Iris pigment epithelial cell (primary cell): ENCODE measurements around the gene PCCA.
"Not testable (repeated sequence)": the region's sequence is repeated elsewhere in the genome, so short reads cannot be mapped to it uniquely, and the experiment has no call there.

ENCODE experiments used
- DNase-seq: peaks from one replicate; pipeline ENCODE4 v3.0.0-alpha.2; 2011; ENCODE audit warnings: low read depth

Gene PCCA

DNA sequence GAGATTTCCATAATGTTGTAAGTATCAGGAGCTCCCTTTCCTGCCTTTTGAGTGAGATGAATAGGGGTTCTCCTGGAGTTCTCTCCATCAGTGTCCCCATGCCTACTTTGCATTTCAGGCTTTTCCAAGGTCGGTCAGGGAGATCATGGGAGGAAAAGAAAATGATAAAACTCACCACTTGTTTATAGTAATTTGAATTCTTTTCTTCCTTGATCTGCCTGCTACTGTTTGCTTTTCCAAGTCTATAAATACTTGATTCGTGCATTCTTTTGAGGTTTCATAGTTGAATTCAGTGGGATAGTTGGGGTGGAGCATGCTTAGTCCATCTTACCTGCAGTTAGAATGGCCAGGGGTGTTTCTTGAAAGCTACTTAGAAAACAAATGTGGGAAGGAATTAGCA is 51.5 kb downstream of the PCCA start:
- DNase-seq, result no peak

DNA sequence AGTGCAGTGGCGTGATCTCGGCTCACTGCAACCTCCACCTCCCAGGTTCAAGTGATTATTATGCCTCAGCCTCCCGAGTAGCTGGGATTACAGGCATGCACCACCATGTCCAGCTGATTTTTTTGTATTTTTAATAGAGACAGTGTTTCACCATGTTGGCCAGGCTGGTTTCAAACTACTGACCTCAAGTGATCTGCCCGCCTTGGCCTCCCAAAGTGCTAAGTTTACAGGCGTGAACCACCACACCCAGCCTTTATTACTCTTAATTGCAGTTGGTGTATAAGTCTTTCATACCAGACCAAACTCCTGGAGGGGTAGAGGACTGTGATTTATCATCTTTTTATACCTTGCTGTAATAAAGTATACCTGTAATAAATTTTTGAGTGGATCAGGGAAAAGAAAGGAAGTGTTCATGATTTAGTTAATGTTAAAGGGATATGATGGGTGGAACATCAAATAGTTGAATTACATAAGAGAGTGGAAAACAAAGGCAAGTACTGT is 52.6 kb downstream of the PCCA start:
- DNase-seq, result not testable (repeated sequence)

DNA sequence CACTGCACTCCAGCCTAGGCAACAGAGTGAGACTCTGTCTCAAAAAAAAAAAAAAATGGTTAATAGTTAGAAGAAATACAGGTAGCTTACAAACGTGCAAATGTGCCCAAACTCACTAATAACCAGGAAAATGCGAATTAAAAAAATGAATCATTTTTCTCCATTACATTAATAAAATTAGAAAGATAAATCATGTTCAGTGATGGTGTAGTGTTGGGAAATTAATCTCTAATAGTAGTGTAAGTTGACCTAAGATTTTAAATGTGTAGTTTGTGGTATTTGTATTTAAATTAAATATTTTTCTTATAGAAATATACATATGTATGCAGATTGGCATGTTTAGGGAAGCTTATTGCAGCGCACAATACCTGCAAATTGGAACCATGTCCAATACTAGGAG is 57.6 kb downstream of the PCCA start:
- no peak for DNase-seq

DNA sequence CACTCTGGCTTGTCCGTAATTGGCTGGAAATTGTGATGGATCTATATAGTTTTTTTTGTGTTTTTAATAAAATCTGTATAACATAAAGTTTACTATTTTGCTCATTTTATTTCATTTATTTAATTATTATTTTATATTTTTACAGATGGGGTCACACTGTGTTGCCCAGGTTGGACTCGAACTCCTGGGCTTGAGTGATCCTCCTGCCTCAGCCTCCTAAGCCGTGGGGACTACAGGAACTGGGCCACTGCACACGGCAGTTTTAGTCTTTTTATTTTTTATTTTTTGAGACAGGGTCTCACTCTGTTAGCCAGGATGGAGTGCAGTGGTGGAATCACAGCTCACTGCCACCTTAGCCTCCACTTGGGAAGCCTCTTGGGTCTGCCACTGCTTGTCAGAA is 58.9 kb downstream of the PCCA start:
- DNase-seq, result no peak

DNA sequence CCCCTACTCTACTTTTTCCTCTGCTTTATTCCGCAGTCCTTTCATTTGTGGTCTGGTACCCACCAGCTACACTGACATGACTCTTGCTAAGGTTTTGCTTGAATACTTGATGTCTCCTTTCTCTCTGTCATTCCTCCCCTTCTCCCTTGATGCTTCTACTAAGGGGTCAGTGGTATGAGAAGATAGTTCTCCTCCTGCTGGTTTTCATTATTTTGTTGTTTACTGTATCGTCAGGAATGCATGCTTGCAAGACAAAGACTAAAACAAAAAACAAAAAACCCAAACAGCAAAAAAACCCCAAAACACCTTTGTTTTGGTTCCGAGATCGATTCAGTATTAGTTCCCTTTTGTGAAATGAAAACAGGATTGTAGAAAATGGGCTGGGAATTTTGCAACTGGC is 59.5 kb downstream of the PCCA start:
- no peak for DNase-seq

DNA sequence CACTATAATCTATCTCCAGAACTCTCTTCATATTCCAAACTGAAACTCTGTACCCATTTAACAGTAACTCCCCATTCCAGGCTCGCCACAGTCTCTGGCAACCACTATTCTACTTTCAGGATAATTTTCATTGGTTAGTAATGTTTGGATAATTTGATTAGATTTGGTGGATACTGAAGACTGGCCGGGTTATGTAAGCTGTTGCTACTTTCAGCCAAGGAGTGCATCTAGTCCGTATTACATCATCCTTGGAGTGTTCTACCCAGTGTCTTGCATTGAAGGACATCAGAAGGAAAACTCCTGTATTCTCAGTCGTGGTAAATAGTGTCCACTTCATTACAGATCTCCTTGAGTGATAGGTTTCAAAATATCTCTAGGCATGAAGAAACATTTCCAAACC is 60.5 kb downstream of the PCCA start:
- peak; percentile 38 for DNase-seq

DNA sequence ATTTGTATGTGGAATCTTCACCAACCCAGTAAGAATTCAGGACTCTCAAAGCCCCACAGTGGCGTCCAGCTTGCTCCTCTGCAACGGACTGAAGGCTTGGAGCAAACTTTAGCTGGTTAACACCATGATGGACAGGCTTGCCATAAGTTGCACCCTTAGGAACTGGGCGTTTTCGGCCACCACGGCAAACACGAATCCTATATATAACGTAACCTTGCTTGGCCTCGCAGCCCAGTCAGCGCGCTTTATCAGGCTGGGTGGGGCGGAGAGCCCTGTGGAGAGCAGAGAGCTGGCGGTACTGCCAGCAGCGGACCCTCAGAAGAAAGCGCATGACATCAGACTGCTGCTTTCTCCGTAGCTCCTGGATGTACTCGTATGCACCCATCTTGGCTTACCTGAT is 61.8 kb downstream of the PCCA start:
- DNase-seq, result not testable (repeated sequence)

DNA sequence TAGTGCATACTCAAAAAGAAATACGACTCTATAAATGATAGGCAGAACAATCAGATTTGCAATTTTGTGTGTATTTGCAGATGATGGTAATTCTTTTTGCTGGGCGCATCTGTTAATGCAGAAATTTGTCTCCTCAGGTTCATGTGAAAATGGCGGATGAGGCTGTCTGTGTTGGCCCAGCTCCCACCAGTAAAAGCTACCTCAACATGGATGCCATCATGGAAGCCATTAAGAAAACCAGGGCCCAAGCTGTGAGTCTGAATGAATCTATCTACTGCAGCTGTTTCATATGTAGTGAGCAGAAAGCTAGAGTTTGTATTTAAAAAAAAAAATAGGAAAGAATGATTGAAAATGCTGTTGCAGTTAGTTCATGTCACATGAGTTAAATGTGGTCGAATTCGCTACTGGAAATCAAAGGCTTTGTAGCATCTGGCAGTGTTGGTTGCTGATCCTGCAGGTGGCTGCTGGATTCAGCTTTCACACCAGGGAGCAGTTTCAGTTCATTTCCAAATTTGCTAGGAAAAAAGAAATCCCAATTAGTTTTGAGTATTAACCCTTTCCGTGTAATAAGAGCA is 66.0 kb downstream of the PCCA start:
- DNase-seq, result no peak

DNA sequence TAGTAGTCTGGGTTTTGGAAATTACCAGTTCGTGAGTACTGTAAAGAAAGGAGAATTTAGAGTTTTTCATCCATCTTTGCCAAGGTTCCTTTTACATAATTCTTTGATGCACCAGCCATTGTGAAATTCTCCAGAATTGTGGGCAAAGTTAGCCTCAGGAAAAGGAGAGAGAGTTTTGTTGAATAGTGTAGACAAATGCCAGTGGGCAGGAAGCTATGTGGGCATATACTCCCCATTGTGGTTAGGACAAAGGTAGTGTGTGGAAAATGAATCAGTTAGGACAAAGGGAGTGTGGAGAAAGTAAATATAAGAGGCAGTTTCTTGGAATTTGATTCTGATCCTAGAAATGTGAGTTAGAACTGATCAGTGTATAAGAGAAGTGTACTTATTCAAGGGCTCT is 67.9 kb downstream of the PCCA start:
- DNase-seq, result peak; percentile 6

DNA sequence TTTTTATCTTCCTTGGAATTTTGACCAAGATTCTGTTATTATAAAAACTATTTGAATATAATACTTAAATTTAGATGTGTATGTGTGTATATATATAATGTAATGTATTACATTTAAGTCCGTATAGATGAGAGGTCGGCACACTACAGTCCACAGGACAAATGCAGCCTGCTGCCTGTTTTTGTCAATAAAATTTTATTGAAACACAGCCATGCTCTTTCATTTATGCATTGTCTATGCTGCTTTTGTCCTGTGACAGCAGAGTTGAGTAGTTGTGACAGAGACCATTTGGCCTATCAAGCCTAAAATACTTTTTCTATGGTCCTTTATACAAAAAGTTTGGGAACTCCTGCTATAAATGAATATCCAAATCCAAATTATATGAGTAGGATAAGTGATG is 69.7 kb downstream of the PCCA start:
- DNase-seq, result no peak

DNA sequence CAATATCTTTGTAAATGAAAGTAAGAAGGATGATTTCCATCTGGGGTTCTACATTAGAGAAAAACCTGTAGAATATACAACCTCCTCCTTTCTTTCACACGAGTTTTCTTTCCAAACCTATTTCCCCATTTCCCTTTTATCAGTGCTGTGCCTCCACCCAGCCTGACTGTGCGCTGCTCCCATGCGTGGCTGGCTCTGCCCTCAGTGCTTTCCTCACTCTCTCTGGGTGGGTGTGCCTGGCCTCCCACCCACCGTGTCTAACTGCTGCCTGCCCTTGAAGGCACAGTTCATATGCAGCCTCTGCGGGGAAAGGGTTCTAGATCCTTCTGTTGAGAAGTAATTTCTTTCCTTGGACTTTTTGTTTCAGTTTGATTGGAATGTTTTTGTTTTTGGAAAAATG is 70.7 kb downstream of the PCCA start:
- no peak for DNase-seq

DNA sequence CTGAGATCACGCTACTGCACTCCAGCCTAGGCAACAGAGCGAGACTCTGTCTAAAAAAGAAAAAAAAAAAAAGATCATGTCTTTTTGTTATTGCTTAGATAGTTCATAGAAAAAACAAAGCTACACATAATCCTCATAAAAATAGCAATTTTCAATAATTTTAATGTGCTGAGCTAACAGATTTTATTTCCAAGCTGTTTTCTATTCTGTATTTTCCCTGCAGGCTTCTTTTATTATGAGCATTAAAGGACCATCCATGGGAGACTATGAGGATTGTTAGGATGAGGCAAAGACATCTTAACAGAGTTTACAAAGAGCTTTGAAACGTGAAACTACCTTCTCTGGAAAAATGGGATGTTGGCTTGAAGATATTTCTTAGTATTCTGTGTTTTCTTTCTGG is 71.6 kb downstream of the PCCA start:
- no peak for DNase-seq

DNA sequence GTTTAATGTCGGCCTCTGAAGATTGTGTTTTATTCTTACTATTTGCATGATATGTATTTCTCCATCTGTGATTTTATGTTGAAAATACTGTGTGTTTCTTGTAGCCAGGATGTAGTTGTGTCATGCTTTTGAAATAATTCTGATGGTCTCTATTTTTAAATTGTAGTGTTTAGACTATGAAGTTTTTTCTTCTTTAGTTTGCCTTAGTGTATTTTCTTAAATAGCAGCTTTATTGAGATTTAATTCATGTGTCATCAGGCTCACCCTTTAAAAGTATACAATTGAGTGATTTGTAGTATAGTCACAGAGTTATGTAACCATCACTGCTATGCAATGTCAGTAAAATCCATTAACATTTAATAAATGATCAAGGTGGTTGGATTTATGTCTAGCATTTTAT is 74.5 kb downstream of the PCCA start:
- no peak for DNase-seq

DNA sequence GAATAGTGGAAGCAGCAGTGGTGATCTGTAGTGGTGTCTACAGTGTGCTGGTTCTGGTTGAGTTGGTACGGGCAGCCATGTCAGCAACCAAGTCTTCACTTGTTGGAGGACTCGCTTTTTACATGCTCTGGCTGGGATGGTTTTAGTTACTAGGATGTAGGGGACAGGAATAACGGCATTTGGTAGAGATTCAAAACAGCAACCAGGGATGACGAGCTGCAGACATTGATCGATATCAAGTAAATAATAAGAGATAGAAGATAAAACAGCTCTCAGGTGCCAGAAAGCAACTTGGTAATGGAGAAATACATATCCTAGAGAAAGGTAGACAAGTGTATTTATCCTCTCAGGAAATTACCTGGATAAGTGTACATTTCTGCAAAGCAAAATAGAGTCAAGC is 84.3 kb downstream of the PCCA start:
- no peak for DNase-seq

DNA sequence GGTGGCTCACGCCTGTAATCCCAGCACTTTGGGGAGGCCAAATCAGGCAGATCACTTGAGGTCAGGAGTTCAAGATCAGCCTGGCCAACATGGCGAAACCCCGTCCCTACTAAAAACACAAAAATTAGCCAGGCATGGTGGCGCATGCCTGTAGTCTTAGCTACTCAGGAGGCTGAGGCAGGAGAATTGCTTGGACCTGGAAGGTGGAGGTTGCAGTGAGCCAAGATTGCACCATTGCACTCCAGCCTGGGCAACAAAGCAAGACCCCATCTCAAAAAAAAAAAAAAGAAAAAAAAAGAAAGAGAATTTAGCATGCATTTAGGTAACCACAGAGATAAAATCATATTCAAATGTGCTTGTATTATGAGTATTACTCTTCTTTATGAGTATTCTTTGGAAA is 85.6 kb downstream of the PCCA start:
- not testable (repeated sequence) for DNase-seq

DNA sequence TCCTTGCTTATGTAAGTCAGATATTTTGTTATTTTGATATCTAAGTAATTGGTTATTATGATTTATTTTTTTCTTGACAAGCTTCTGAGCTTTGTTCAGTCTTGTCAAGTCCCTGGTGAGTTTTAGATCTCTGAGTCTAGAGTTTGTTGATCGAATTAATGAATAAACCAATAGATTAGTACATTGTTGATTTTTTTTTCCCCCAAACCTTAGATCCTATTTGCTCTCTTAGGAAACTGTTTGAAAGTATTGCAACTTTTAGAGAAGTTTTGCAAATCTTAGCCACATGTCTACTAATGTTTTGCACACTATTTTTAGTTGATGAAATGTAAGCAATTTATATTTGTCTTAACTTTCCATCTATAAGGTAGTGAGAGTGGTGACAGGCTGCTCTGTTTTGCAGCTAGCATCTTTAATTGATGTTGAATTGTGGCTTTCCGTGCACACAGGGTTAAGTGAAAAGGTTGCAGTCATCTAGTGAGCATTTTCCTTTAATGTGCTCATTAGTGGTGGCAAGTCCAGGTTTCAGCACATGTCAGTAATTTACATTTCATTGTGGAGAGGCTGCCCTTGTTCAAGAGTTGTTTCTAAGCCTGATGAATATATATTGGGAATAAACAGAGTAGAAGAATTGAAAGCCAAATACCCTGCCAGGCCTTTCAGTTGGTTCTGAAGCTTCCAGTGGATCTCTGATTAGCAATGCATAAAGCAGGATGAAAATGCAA is 86.3 kb downstream of the PCCA start:
- no peak for DNase-seq

DNA sequence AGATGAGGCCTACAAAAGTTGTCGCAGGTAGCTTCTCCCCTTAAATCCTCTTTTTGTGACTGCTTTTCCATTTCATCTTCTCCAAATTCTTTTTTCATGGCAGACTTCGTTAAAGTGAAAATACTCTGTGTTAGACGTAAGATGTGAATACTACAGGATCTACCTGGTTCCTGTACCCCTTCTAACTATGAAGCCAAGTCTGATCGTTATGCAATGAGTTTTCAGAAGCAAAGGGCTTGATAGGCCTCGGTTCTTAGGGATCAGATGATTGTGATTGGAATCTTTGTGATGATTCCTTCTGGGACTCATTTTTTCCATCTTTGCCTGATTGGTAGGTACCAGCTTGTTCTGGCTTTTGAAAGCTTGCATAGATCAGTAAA is 86.9 kb downstream of the PCCA start:
- DNase-seq, result no peak

DNA sequence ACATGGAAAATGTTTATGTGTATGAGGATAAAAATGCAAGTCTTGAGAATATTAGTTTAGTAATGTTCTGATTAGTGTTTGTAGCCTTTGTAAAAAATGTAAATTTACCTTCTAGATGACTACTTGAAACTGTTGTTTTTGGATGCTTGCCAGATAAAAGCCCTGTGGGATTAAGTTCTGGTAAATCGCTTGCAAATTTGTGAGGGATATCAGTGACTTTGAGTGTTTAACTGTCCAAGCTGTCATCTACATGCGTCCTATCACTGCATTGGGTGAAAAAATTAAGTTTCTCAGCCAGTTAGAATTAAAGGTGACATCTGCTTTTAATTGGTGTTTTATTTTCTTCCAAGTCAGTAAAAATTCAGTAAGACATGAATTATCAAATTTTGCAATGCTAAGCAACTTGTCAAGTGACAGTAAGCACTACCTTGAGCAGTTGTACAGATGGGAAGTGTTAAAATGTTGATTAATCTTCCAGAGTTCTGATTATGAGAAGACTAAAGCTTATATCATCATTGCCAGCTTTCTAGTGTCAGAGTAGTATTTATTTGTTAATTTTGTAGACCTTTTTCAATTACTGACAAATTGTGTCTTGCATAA is 88.0 kb downstream of the PCCA start:
- DNase-seq, result peak; percentile 80

DNA sequence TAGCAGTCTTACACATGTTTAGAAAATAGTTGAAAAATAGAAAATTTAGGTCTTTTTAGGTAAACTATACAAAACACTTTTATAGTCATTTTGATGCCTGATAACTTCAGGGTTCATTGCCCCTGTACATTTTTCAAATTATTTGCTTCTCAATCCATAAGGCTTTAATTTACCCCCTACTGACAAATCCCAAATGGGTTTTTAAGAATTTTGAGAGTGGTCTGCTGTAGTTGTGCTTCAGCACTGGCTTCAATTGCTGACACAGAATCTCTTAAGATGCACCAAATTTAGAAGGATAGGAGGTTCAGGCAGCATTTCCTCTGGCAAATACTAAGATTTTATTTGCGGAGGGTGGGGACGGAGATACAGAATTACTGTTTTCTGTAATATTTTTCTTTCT is 89.4 kb downstream of the PCCA start:
- DNase-seq, result no peak

DNA sequence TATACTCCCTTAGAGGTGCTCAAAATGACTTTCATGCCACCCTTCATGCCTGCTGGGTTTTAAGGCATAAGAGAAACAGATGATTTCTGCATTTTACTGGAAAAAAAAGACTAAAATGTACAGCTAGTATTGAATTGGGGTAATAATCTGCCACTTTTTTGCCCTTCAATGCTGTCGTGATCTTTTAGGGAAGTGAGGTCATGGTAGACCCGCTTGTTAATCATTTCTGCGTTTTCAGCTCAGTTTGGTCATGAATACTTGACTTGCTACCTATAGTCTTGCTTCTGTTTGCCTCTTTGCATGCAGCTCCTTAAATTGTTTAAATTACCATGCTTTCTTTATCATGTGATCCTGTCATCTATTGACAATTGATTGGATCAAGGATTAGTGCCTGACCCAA is 90.4 kb downstream of the PCCA start:
- DNase-seq, result no peak

DNA sequence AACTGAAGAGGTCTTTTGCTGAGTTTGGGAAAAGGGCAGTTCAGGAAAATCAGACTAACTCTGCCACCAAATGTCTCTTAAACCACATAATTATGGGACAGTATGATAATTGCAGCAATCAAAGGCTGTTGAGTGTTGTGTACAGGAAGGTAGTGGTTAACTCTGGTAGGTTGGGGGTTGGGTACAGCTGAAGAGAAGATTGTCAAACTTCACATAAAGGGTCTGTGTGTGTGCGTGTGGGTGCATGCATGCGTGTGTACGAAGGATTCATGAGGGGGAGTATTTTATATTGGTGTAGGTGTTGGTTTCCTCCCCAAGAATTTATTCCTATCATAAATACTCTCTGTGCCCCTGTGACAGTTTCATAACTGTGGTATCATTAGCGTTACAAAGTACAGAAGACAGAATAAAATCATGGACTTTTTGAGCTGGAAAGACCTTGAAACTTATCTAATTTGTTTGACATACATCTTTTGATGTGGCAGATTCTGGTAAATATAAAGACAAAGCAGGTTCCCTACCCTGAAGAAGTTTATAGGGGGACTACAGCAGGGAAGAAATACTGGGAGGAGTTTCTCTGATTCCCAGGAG is 94.1 kb downstream of the PCCA start:
- no peak for DNase-seq

DNA sequence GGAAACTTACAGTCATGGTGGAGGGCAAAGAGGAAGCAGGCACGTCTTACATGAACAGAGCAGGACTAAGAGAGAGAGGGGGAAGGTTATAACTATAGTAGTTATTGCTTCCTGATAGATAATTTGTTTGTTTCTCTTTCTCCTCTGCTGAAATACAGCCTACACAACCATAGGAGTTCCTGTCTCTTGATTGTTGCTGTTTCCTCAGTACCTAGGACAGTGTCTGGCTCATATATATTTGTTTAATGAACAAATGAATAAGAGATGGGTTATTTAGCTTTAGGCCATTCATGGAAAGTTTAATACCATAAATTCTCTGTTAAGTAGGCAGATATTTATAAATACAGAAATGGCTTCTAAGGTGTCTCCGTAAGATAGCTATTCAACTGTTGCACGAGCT is 95.2 kb downstream of the PCCA start:
- DNase-seq, result no peak

DNA sequence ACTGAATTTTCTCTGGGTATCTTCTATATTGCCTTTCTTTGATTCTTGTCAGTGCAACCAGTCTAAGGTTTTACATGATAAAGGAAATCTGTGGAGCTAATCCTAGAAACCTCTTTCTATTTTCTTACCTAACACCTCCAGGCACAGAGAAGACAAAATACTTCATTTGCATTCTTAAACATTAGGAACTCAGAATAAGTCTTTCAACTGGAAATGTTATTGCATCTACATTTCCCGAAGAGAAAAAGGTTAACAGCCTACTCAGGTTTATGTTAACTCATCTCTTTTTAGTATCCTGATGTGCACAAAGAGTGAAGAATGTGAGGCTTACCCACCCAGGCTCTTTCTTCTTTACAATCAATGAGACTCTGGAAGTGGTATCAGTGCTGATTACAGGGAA is 106.7 kb downstream of the PCCA start:
- no peak for DNase-seq
